HEK293 (cell line): ENCODE results near the gene LAMA5.

Experiments used
- BCL11A ChIP-seq: fragments of 450-650 bp; formaldehyde crosslinking; IDR thresholded peaks from 2 replicates; pipeline ENCODE4 v1.5.1; 2016; ENCODE audit warnings: low read depth, missing biosample characterization, missing genetic modification characterization
- EGR2 ChIP-seq: fragments of 450-650 bp; formaldehyde crosslinking; IDR thresholded peaks from 2 replicates; pipeline ENCODE4 v1.5.1; 2016; ENCODE audit warnings: low read depth, missing biosample characterization, missing genetic modification characterization
- GLI4 ChIP-seq: fragments of 450-650 bp; formaldehyde crosslinking; IDR thresholded peaks from 2 replicates; pipeline ENCODE4 v1.5.1; 2016; ENCODE audit warnings: missing biosample characterization, missing genetic modification characterization
- KLF10 ChIP-seq: fragments of 450-650 bp; IDR thresholded peaks from 2 replicates; pipeline ENCODE4 v1.5.1; 2018; ENCODE audit warnings: missing biosample characterization, mild to moderate bottlenecking, missing genetic modification characterization
- PRDM1 ChIP-seq: fragments of 450-650 bp; formaldehyde crosslinking; IDR thresholded peaks from 2 replicates; pipeline ENCODE4; 2016; ENCODE audit warnings: missing biosample characterization, missing genetic modification characterization
- RBAK ChIP-seq: fragments of 450-650 bp; formaldehyde crosslinking; IDR thresholded peaks from 2 replicates; pipeline ENCODE4 v1.5.1; 2016; ENCODE audit warnings: missing biosample characterization, missing genetic modification characterization
- SETDB1 ChIP-seq: IDR thresholded peaks from one replicate; pipeline ENCODE4 v1.6.1; 2017; ENCODE audit warnings: mild to moderate bottlenecking, low read length, moderate library complexity, mixed read lengths; ENCODE audit not compliant: insufficient read length
- TRIM28 ChIP-seq: IDR thresholded peaks from 2 replicates; pipeline ENCODE4 v1.6.1; 2011; ENCODE audit warnings: low read length, control low read depth, borderline replicate concordance
- ZBTB44 ChIP-seq: fragments of 450-650 bp; IDR thresholded peaks from 2 replicates; pipeline ENCODE4 v1.5.1; 2018; ENCODE audit warnings: missing biosample characterization, mild to moderate bottlenecking, missing genetic modification characterization
- ZBTB48 ChIP-seq: fragments of 450-650 bp; formaldehyde crosslinking; IDR thresholded peaks from 2 replicates; pipeline ENCODE4 v1.5.1; 2016; ENCODE audit warnings: missing biosample characterization, missing genetic modification characterization
- ZBTB7A ChIP-seq: fragments of 450-650 bp; formaldehyde crosslinking; IDR thresholded peaks from 2 replicates; pipeline ENCODE4 v1.5.1; 2016; ENCODE audit warnings: low read depth, missing biosample characterization, missing genetic modification characterization
- ZNF133 ChIP-seq: fragments of 450-650 bp; formaldehyde crosslinking; IDR thresholded peaks from 2 replicates; pipeline ENCODE4 v1.5.1; 2016; ENCODE audit warnings: missing biosample characterization, missing genetic modification characterization
- ZNF148 ChIP-seq: fragments of 450-650 bp; formaldehyde crosslinking; IDR thresholded peaks from 2 replicates; pipeline ENCODE4 v1.5.0; 2017; ENCODE audit warnings: missing biosample characterization, missing genetic modification characterization, borderline replicate concordance
- ZNF211 ChIP-seq: fragments of 450-650 bp; formaldehyde crosslinking; IDR thresholded peaks from 2 replicates; pipeline ENCODE4 v1.5.1; 2016; ENCODE audit warnings: low read depth, missing biosample characterization, missing genetic modification characterization
- ZNF214 ChIP-seq: fragments of 450-650 bp; formaldehyde crosslinking; IDR thresholded peaks from 2 replicates; pipeline ENCODE4 v1.5.1; 2017; ENCODE audit warnings: missing biosample characterization, mild to moderate bottlenecking, missing genetic modification characterization, borderline replicate concordance
- ZNF391 ChIP-seq: fragments of 450-650 bp; formaldehyde crosslinking; IDR thresholded peaks from 2 replicates; pipeline ENCODE4 v1.5.1; 2016; ENCODE audit warnings: low read depth, missing biosample characterization, missing genetic modification characterization, borderline replicate concordance
- ZNF433 ChIP-seq: fragments of 450-650 bp; formaldehyde crosslinking; IDR thresholded peaks from 2 replicates; pipeline ENCODE4 v1.5.1; 2016; ENCODE audit warnings: missing biosample characterization, missing genetic modification characterization, low read depth
- ZNF596 ChIP-seq: fragments of 450-650 bp; IDR thresholded peaks from 2 replicates; pipeline ENCODE4 v1.5.0; 2018; ENCODE audit warnings: missing biosample characterization, mild to moderate bottlenecking, missing genetic modification characterization, moderate library complexity
- ZNF600 ChIP-seq: fragments of 450-650 bp; formaldehyde crosslinking; IDR thresholded peaks from 2 replicates; pipeline ENCODE4 v1.5.1; 2016; ENCODE audit warnings: missing biosample characterization, missing genetic modification characterization
- ZNF664 ChIP-seq: fragments of 450-650 bp; formaldehyde crosslinking; IDR thresholded peaks from 2 replicates; pipeline ENCODE4 v1.5.1; 2016; ENCODE audit warnings: missing biosample characterization, missing genetic modification characterization
- ZNF670 ChIP-seq: fragments of 450-650 bp; formaldehyde crosslinking; IDR thresholded peaks from 2 replicates; pipeline ENCODE4 v1.5.1; 2016; ENCODE audit warnings: missing biosample characterization, missing genetic modification characterization, low read depth
- ZNF692 ChIP-seq: fragments of 450-650 bp; formaldehyde crosslinking; IDR thresholded peaks from 2 replicates; pipeline ENCODE4 v1.5.1; 2016; ENCODE audit warnings: missing biosample characterization, missing genetic modification characterization
- TF ChIP-seq, protein P1 (sequence below): fragments of 450-650 bp; formaldehyde crosslinking; IDR thresholded peaks from 2 replicates; pipeline ENCODE4 v1.5.1; 2016; ENCODE audit warnings: missing biosample characterization, missing genetic modification characterization
- TF ChIP-seq, protein P2 (sequence below): fragments of 450-650 bp; formaldehyde crosslinking; IDR thresholded peaks from 2 replicates; pipeline ENCODE4 v1.5.1; 2016; ENCODE audit warnings: missing biosample characterization, missing genetic modification characterization
- TF ChIP-seq, protein P3 (sequence below): fragments of 450-650 bp; formaldehyde crosslinking; IDR thresholded peaks from 2 replicates; pipeline ENCODE4 v1.5.1; 2016; ENCODE audit warnings: missing biosample characterization, missing genetic modification characterization

LAMA5 gene

DNA sequence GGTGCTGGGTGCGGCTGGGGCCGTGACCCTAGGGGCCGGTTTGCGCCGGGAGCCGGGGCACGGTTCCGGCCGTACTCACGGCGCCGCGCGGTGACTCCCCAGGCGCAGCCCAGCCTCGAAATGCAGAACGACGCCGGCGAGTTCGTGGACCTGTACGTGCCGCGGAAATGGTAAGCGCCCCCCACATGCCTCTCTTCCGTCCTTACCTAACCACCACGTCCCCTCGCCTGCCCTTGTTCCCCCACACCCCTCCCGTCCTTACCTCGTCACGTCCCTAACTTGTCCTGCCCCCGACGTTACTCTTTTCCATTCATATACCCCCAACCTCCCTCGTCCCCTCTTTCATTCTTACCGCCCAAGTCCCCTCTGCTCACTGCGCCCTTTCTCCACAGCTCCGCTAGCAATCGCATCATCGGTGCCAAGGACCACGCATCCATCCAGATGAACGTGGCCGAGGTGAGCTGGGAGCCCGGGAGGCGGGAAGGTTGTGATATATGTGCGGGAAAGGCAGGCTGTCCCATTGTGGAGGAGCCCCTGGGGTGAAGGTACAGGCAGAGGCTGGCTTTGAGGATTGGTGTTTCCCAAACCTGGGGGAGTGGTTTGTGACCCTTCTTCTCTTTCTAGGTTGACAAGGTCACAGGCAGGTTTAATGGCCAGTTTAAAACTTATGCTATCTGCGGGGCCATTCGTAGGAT lies 20.3 kb upstream of the LAMA5 start (continued):
- TF ChIP-seq ZNF600 (tag by site-specific recombination) (peak; percentile 23; the same call in 1 of the 2 replicates), BCL11A (tag by site-specific recombination) (no peak), ZBTB44 (no peak), ZNF211 (no peak), ZNF133 (no peak), PRDM1 (no peak), KLF10 (tag by site-specific recombination) (no peak), EGR2 (tag by site-specific recombination) (no peak), GLI4 (tag by site-specific recombination) (no peak), TRIM28 (no peak), RBAK (no peak), SETDB1 (no peak), ZNF670 (tag by site-specific recombination) (no peak), ZNF433 (tag by site-specific recombination) (no peak), ZNF664 (no peak), ZNF391 (no peak), ZBTB7A (tag by site-specific recombination) (peak; percentile 62; the same call in 1 of the 2 replicates), ZNF148 (tag by site-specific recombination) (no peak), ZNF692 (tag by site-specific recombination) (no peak), ZNF214 (tag by site-specific recombination) (no peak), ZBTB48 (tag by site-specific recombination) (peak; percentile 40; the same call in 1 of the 2 replicates), ZNF596 (tag by site-specific recombination) (no peak)
- TF ChIP-seq, protein P1, sequence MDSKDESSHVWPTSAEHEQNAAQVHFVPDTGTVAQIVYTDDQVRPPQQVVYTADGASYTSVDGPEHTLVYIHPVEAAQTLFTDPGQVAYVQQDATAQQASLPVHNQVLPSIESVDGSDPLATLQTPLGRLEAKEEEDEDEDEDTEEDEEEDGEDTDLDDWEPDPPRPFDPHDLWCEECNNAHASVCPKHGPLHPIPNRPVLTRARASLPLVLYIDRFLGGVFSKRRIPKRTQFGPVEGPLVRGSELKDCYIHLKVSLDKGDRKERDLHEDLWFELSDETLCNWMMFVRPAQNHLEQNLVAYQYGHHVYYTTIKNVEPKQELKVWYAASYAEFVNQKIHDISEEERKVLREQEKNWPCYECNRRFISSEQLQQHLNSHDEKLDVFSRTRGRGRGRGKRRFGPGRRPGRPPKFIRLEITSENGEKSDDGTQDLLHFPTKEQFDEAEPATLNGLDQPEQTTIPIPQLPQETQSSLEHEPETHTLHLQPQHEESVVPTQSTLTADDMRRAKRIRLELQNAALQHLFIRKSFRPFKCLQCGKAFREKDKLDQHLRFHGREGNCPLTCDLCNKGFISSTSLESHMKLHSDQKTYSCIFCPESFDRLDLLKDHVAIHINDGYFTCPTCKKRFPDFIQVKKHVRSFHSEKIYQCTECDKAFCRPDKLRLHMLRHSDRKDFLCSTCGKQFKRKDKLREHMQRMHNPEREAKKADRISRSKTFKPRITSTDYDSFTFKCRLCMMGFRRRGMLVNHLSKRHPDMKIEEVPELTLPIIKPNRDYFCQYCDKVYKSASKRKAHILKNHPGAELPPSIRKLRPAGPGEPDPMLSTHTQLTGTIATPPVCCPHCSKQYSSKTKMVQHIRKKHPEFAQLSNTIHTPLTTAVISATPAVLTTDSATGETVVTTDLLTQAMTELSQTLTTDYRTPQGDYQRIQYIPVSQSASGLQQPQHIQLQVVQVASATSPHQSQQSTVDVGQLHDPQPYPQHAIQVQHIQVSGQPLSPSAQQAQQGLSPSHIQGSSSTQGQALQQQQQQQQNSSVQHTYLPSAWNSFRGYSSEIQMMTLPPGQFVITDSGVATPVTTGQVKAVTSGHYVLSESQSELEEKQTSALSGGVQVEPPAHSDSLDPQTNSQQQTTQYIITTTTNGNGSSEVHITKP = peak; percentile 48
- TF ChIP-seq, protein P2, sequence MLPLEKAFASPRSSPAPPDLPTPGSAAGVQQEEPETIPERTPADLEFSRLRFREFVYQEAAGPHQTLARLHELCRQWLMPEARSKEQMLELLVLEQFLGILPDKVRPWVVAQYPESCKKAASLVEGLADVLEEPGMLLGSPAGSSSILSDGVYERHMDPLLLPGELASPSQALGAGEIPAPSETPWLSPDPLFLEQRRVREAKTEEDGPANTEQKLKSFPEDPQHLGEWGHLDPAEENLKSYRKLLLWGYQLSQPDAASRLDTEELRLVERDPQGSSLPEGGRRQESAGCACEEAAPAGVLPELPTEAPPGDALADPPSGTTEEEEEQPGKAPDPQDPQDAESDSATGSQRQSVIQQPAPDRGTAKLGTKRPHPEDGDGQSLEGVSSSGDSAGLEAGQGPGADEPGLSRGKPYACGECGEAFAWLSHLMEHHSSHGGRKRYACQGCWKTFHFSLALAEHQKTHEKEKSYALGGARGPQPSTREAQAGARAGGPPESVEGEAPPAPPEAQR = no peak
- TF ChIP-seq, protein P3, sequence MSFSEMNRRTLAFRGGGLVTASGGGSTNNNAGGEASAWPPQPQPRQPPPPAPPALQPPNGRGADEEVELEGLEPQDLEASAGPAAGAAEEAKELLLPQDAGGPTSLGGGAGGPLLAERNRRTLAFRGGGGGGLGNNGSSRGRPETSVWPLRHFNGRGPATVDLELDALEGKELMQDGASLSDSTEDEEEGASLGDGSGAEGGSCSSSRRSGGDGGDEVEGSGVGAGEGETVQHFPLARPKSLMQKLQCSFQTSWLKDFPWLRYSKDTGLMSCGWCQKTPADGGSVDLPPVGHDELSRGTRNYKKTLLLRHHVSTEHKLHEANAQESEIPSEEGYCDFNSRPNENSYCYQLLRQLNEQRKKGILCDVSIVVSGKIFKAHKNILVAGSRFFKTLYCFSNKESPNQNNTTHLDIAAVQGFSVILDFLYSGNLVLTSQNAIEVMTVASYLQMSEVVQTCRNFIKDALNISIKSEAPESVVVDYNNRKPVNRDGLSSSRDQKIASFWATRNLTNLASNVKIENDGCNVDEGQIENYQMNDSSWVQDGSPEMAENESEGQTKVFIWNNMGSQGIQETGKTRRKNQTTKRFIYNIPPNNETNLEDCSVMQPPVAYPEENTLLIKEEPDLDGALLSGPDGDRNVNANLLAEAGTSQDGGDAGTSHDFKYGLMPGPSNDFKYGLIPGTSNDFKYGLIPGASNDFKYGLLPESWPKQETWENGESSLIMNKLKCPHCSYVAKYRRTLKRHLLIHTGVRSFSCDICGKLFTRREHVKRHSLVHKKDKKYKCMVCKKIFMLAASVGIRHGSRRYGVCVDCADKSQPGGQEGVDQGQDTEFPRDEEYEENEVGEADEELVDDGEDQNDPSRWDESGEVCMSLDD (tag by site-specific recombination) = no peak
